ENCODE measurements around the gene PTPN13. TPM values are rescaled to one million over a fixed set of nuclear protein-coding genes. Genes with fewer than 3 reads are reported as not detected.

PTPN13 gene
- total RNA-seq, 1 experiment from 2014 or later = 12.5 TPM

DNA sequence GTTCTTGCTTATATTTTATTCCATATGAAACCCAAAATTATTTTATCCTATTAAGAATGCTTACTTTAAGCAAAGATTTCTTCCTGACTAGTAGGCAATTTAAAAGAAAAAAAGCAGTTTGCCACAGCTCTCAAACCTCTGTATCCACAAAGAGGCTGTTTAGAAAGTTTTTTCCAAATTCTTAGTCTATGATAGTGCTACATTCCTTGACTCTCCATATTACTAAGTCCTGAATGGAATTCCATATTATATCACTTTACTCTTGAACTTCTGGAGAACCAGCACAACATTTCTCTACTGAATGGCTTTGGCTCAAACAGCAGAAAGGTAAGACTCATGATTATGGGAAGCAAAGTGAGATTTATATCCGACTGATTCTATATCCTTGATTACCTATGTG is 246.7 kb downstream of the PTPN13 start:
- no peak overlapping the region for H3K27ac ChIP-seq (ENCODE audit: low read length)
- no peaks in the 10 kb centered on the region for H3K9me3 ChIP-seq (ENCODE audit: control insufficient read depth, insufficient read depth, low read depth, low read length)
- in situ Hi-C loops (cut with HindIII; ENCODE audit: low pct_unique_long_range_greater_than_20kb, low sequenced_read_pairs) = no loop called here
- H3K36me3 ChIP-seq (ENCODE audit: control insufficient read depth, insufficient read depth, low read length) = no peaks in the 10 kb centered on the region
- CTCF ChIA-PET = no interaction called here
- DNase-seq (ENCODE audit: low read depth, low spot score) (no peak), ATAC-seq (no peak)
- POLR2A ChIA-PET = no interaction called here
- TF ChIP-seq, protein P1, sequence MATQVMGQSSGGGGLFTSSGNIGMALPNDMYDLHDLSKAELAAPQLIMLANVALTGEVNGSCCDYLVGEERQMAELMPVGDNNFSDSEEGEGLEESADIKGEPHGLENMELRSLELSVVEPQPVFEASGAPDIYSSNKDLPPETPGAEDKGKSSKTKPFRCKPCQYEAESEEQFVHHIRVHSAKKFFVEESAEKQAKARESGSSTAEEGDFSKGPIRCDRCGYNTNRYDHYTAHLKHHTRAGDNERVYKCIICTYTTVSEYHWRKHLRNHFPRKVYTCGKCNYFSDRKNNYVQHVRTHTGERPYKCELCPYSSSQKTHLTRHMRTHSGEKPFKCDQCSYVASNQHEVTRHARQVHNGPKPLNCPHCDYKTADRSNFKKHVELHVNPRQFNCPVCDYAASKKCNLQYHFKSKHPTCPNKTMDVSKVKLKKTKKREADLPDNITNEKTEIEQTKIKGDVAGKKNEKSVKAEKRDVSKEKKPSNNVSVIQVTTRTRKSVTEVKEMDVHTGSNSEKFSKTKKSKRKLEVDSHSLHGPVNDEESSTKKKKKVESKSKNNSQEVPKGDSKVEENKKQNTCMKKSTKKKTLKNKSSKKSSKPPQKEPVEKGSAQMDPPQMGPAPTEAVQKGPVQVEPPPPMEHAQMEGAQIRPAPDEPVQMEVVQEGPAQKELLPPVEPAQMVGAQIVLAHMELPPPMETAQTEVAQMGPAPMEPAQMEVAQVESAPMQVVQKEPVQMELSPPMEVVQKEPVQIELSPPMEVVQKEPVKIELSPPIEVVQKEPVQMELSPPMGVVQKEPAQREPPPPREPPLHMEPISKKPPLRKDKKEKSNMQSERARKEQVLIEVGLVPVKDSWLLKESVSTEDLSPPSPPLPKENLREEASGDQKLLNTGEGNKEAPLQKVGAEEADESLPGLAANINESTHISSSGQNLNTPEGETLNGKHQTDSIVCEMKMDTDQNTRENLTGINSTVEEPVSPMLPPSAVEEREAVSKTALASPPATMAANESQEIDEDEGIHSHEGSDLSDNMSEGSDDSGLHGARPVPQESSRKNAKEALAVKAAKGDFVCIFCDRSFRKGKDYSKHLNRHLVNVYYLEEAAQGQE (IDR thresholded peaks at IDR 0.05; ENCODE audit: insufficient read depth in 1 of 2, low read depth in 2 of 2, low read length in 1 of 2) = no peak
- no peak for TF ChIP-seq TCF7L2 (IDR thresholded peaks at IDR 0.05; ENCODE audit: low read depth, low read length)
- TF ChIP-seq, protein P2, sequence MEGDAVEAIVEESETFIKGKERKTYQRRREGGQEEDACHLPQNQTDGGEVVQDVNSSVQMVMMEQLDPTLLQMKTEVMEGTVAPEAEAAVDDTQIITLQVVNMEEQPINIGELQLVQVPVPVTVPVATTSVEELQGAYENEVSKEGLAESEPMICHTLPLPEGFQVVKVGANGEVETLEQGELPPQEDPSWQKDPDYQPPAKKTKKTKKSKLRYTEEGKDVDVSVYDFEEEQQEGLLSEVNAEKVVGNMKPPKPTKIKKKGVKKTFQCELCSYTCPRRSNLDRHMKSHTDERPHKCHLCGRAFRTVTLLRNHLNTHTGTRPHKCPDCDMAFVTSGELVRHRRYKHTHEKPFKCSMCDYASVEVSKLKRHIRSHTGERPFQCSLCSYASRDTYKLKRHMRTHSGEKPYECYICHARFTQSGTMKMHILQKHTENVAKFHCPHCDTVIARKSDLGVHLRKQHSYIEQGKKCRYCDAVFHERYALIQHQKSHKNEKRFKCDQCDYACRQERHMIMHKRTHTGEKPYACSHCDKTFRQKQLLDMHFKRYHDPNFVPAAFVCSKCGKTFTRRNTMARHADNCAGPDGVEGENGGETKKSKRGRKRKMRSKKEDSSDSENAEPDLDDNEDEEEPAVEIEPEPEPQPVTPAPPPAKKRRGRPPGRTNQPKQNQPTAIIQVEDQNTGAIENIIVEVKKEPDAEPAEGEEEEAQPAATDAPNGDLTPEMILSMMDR (IDR thresholded peaks at IDR 0.05) = no peak
- no peak for TF ChIP-seq POLR2AphosphoS5 (IDR thresholded peaks at IDR 0.05; ENCODE audit: low read depth, low read length)
- TF ChIP-seq SIN3A (IDR thresholded peaks at IDR 0.05; ENCODE audit: borderline replicate concordance, insufficient read depth, low read depth, low read length) = no peak
- intact Hi-C loops (cut with micrococcal nuclease; ENCODE audit: unreplicated experiment) = no loop called here
- H3K4me3 ChIP-seq (ENCODE audit: low read depth in 2 of 2, low read length in 2 of 2) = no peak overlapping the region
- H3K27me3 ChIP-seq (ENCODE audit: control insufficient read depth, insufficient read depth, low read length) = no peaks in the 10 kb centered on the region
- BruUV-seq (replicated peaks) = no TSS peak
- H3K4me1 ChIP-seq (ENCODE audit: control insufficient read depth, insufficient read depth, low read length) = no peaks in the 10 kb centered on the region

DNA sequence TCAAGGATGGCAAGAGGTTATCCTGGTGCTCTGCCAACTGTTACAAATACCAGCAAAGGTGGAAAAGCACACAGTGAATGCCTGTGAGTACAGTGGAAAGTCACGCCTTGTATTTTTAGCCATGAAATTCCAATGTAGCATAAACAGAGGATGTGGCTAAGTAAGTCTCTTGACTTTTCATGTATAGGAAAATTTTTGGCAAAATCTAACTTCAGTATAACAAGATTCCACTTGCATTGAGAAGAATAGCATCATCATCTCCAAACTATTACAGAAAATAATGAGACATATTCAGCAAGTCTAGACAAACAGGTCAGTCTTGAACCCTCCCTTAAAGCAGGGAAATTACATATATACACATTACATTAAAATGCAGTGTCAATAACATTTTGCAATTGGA is 247.2 kb downstream of the PTPN13 start:
- H3K36me3 ChIP-seq (ENCODE audit: control insufficient read depth, insufficient read depth, low read length) = no peaks in the 10 kb centered on the region

More for the DNA sequence above, 247.2 kb downstream of the PTPN13 start:
- no peak overlapping the region for H3K4me3 ChIP-seq (ENCODE audit: low read depth in 2 of 2, low read length in 2 of 2)
- no peaks in the 10 kb centered on the region for H3K4me1 ChIP-seq (ENCODE audit: control insufficient read depth, insufficient read depth, low read length)
- ChIA-PET POLR2A (no interaction called here), CTCF (no interaction called here)
- no peak overlapping the region for H3K27ac ChIP-seq (ENCODE audit: low read length)
- TF ChIP-seq, protein P1 (IDR thresholded peaks at IDR 0.05; ENCODE audit: insufficient read depth in 1 of 2, low read depth in 2 of 2, low read length in 1 of 2) = no peak
- no peak for TF ChIP-seq POLR2AphosphoS5 (IDR thresholded peaks at IDR 0.05; ENCODE audit: low read depth, low read length)
- no peak for TF ChIP-seq SIN3A (IDR thresholded peaks at IDR 0.05; ENCODE audit: borderline replicate concordance, insufficient read depth, low read depth, low read length)
- TF ChIP-seq TCF7L2 (IDR thresholded peaks at IDR 0.05; ENCODE audit: low read depth, low read length) = no peak
- TF ChIP-seq, protein P2 (IDR thresholded peaks at IDR 0.05) = no peak
- no peak for ATAC-seq
- no TSS peak for BruUV-seq (replicated peaks)
- in situ Hi-C loops (cut with HindIII; ENCODE audit: low pct_unique_long_range_greater_than_20kb, low sequenced_read_pairs) (no loop called here), intact Hi-C loops (cut with micrococcal nuclease; ENCODE audit: unreplicated experiment) (no loop called here)
- no peaks in the 10 kb centered on the region for H3K27me3 ChIP-seq (ENCODE audit: control insufficient read depth, insufficient read depth, low read length)
- DNase-seq (ENCODE audit: low read depth, low spot score) = no peak
- H3K9me3 ChIP-seq (ENCODE audit: control insufficient read depth, insufficient read depth, low read depth, low read length) = no peaks in the 10 kb centered on the region

Data from Panc1 (cell line).